CD4-positive, alpha-beta T cell treated with Interleukin-10 for 1 hour (primary cell): ENCODE measurements around the gene TXNL1.

Experiments
- DNase-seq: peaks from one replicate; pipeline ENCODE4 v3.0.0-alpha.2; 2020

The TXNL1 gene

GRCh38 chr18:56565551-56566345 lies 72.6 kb downstream of the TXNL1 start:
- no peak for DNase-seq

GRCh38 chr18:56565046-56565445 lies 73.3 kb downstream of the TXNL1 start:
- DNase-seq: no peak

GRCh38 chr18:56563568-56563967 lies 74.8 kb downstream of the TXNL1 start:
- DNase-seq: no peak

- DNase-seq: no peak
Measured at GRCh38 chr18:56562479-56562878, 75.9 kb downstream of the TXNL1 start.

GRCh38 chr18:56560992-56561391 lies 77.4 kb downstream of the TXNL1 start:
- no peak for DNase-seq

- DNase-seq: no peak
Measured at GRCh38 chr18:56559044-56559443, 79.3 kb downstream of the TXNL1 start.

- DNase-seq: no peak
Measured at GRCh38 chr18:56556907-56557306, 81.5 kb downstream of the TXNL1 start.

GRCh38 chr18:56550121-56550520 lies 88.3 kb downstream of the TXNL1 start:
- DNase-seq: no peak
